Measurements from ENCODE around the gene ZNF593OS.

ZNF593OS gene

DNA sequence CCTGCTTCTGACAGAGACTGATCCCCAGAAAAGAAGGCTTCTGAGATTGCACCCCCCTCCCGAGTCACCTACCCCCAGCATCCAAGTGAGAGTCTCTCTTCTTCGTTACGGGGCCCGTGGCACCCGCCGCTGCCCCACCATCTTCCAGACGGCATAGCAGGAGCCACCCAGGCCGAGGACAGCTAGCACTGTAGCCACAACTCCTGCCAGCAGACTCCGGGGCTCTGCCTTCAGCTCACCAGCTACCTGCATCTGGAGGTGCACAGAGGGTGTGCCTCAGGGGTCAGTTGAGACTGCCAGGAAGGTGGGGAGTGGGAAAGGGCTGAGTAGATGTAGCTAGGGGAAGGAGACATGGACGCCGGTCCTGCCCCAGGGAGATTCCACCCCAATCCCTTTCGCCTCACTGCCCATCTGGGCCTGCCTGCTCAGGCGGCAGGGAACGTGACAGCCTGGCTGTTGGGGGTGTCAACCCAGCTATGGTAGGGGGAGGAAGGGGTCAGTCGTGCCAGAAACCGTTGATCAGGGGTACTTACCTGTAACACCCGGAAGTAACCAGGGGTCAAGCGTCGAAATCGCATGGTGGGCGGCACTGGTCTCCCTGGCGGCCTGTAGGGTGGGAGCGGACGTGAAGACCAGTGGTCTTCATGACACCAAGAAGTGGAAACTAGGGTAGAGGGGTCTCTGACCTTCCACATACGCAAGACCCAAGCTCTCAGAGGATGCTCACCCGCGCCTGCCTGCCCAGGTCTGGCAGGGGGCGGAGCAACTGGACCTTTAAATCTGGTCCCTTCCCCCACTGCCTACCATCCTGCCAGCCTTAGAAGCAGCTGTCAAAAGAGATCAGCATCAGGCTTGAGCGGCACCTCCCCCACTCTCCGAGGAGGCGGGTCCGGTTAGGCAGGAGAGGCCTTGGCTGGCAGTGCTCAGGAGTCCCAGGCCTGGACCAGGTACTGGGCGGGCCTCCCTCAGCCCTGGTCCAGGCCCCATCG is at the start of gene ZNF593OS:
TSS of gene ZNF593OS (minus strand) at position 749 of the 989 bp plus-strand sequence. CDS start at position 578, 171 bp downstream.
- DNase-seq (ENCODE audit: low read depth in 2 of 3, low spot score in 1 of 3) = no peak

DNA sequence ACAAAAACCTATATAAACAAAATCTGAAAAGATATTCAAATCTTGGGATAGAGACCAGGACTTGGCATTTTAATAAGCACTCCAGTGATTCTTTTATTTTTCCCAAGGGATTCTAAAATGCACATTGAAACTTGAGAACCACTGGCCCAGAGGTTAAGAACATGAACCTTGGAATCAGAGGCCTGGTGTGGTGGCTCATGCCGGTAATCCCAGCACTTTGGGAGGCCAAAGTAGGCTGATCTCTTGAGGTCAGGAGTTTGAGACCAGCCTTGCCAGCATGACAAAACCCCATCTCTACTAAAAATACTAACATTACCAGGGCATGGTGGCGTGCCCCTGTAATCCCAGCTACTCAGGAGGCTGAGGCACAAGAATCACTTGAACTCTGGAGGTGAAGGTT is 49.5 kb upstream of the ZNF593OS start:
- no peak for DNase-seq (ENCODE audit: low read depth in 2 of 3, low spot score in 1 of 3)

DNA sequence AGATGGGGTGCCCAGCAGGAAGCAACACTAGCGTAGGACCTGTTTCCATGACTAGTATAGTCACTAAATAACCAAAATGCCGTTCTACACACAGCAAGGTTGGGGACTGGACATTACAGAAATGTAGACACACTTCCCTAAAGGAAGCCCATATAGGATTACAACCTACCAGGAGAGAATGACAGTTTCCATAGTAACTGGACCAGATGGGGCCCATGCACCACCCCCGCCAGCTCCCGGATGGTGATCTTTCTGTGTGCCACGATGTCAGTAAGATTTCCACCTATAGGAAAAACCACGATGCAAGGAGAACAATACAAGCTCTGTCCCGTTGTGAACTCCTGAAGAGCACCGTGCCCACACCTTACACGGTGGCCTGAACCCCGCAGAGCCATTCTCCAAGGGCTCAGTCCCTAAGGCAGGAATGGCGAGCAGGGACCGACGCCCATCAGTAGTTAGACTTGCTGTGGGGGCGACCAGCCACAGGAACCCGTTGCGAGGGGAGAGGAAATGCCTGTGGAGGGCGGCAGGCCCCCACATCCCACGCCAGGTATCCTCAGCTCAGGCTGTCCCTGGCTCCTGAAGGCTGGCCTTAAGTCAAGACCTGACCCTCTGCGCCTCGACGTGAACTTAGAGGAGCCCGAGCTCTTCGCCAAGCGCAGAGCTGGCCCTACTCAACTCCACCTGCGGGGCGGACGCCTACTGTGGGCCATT is 48.7 kb upstream of the ZNF593OS start:
- no peak for DNase-seq (ENCODE audit: low read depth in 2 of 3, low spot score in 1 of 3)

DNA sequence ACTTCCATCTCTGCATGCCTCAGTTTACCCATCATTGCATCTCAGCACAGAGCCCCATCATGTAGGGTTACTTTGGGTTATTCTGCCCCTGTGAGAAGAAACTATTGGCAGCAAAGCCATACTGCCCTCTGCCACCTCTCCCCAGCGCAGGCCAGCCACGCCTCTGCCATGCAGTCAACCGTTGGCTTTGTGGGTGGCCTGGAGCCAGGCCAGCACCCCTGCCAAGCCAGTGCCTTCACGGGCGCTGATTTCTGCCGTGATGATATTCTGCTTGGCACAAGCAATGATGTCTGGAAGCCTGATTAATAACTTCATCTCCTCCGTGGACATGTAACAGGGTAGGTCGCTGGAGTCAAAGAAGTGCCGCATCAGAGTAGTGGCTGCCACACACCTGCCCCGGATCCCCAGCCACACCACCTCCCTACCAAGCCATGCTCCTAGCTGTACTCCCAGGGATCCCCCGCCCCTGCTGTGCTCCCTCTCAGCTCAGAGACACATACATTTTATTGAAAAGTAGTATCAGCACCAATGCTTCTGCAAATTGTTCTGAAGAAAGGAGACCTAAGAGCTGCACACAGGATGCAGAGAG is 47.4 kb upstream of the ZNF593OS start:
- no peak for DNase-seq (ENCODE audit: low read depth in 2 of 3, low spot score in 1 of 3)

DNA sequence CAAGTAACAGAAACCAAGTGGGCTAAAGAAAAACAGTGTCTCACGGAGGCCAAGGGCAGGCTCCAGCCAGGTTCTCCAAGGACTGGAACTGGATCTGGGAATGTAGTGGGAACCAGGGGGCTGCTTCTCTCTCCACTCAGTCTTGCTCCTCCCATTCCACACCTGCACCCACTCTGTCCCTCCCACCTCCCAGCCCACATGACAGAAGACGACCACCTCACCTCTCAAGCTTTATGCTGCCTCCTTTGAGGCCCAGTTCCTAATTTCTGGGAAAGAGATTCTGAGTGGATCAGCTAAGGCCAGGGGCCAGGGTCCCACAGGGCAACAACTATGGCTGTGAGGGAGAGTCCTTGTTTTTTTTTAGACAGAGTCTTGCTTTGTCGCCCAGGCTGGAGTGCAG is 43.6 kb upstream of the ZNF593OS start:
- no peak for DNase-seq (ENCODE audit: low read depth in 2 of 3, low spot score in 1 of 3)

DNA sequence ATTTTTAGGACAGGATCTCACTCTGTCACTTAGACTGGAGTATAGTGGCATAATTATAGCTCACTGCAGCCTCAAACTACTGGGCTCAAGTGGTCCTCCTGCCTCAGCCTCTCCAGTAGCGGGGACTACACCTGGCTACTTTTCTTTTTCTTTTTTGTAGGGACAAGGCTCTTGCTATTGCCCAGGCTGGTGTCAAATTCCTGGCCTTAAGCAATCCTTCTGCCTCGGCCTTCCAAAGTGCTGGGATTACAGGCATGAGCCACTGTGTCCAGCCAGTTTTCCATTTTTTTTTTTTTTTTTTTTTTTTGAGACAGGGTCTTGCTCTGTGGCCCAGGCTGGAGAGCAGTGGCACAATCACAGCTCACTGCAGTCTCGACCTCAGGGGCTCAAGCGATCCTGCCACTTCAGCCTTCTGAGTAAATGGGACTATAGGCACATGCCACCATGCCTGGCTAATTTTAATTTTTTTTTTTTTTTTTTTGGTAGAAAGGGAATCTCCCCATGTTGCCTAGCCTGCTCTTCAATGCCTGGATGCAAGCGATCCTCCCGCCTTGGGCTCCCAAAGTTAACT is 41.8 kb upstream of the ZNF593OS start:
- DNase-seq (ENCODE audit: low read depth in 2 of 3, low spot score in 1 of 3) = no peak

DNA sequence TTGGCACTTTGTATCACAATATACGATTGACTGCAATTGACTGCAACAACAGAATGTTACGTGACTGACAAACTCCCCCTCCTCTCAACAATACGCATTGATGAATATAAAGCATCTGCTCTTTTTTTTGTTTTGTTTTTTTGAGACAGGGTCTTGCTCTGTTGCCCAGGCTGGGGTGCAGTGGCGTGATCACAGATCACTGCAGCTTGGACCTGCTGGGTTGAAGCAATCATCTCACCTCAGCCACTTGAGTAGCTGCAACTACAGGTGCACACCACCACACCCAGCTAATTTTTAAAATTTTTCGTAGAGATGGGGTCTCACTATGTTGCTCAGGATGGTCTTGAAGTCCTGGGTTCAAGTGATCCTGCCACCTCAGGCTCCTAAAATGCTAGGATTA is 41.1 kb upstream of the ZNF593OS start:
- DNase-seq (ENCODE audit: low read depth in 2 of 3, low spot score in 1 of 3) = no peak

DNA sequence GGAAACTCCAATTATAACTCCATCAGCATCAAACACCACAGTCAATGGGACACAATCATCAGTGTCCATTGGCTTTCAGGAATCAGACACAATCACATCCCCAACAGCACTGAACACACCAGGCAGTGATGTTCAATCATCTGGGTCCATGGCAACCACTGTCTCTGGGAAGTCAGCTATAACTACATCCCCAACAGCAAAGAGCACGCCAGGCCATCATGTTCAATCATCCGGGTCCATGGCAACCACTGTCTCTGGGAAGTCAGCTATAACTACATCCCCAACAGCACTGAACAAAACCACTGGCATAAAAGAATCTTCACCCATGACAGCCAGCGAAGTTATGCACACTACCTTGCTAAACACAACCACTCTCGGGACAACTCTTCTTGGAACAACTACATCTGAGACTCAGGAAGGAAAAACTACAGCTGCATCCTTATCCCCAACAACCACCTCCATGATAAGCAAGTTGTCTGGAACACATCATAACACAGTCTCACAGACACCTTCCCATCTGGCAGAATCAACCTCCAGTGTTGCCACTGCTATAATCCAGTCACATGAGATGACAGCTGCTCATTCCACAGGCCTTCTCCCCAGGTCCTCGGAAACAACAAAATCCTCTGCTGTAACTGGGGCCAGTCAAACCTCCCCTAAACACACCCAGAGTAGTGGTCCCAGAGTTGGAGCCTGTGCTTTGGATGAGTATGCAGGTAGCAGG is 38.7 kb upstream of the ZNF593OS start:
- no peak for DNase-seq (ENCODE audit: low read depth in 2 of 3, low spot score in 1 of 3)

DNA sequence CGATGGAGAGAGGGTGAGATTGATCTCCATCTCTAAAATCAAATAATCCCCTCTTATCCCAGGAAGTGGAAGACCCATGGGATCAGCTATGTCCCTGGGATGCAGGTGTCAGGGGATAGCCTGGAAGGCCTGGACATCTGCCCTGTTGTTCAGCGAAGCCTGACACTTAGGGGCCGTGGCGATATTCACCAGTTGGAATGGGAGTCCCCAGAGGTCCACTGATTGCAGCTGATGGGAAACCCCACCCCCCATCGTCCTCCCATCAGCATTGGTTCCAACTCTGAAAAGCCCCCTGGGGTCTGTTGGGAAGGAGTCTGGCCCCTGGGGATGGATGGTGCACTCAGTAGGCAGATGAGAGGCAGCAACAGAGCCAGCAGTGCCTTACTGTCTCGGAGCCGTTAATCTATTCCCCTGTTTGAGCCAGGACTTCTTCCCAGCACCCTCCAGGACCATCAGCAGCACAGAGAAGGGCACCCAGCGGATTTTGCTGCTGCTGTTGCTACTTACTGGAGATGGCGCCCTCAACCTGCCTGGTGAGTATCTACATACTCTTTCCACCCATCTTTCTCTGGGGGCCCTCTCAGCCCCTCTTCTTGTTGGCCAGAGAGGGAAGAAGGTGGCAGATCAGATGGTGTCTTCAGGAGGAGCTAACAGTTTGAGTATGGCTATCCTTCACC is 32.1 kb upstream of the ZNF593OS start:
- DNase-seq (ENCODE audit: low read depth in 2 of 3, low spot score in 1 of 3) = no peak

DNA sequence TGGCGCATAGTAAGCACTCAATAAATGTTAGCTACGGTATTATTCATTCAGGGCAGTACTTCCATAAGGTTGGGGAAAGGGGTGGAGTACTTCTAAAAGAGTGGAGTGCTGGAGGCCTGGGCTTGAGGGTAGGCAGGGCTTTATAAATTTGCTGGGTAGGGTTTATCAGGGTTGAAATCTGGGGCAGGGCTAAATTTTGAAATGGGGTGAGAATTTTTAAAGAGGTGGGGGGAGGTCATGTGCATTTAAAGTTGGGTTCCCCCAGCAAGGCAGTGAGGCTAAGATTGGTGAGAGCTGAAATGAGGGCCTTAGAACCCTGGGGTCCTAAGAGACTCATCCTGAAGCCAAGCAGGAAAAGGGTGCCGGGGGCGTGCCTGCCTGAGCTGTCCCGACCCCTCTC is 28.8 kb upstream of the ZNF593OS start:
- no peak for DNase-seq (ENCODE audit: low read depth in 2 of 3, low spot score in 1 of 3)

DNA sequence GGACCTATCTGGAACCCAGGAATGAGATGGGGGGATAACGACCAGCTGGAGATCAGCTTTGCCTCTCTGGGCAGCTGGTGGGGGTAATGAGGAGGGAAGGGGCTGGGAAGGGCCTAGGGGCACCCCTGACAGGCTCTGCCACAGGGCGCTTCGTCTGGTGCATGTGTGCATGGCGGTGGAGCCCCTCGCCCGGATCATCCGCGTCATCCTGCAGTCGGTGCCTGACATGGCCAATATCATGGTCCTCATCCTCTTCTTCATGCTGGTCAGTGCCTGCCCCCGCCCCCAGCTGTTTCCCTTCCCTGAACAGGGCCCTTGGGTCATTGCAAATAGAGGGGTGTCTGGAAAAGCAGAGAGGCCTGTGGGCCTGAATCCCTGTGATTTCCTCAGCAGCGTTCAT is 26.2 kb upstream of the ZNF593OS start:
- DNase-seq (ENCODE audit: low read depth in 2 of 3, low spot score in 1 of 3) = no peak

DNA sequence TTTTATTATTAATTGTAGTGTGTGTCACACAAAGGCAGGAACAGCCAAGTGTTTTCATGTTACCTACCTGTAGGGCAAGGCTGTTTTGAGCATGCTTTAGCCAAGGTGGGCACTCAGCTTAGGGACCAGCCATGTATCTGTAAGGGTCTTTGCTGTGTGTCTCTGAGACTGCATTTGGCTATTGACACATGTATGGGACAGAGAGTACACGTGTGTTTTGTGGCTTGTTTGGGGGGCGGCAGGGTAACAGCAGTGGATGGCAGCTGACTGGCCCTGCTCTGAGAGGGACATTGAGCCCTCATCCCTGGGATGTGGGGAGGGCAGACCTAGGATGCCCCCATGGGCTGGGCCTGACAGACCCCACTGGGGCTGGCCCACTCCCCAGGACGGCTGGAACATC is 25.7 kb upstream of the ZNF593OS start:
- DNase-seq (ENCODE audit: low read depth in 2 of 3, low spot score in 1 of 3) = no peak

DNA sequence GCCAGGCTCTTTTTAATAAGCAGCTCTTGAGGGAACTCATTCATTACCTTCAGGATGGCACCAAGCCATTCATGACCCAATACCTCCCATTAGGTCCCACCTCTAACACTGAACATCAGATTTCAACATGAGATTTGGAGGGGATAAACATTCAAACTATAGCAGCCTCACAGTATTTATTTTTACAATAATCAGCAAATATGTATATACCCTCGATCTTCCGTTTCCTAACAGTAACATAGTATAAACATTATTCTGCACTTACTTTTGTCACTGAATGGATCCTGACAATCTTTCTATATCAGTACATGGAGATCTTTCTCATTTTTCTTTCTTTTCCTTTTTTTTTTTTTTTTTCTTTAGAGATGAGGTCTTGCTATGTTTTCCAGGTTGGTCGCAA is 24.2 kb upstream of the ZNF593OS start:
- DNase-seq (ENCODE audit: low read depth in 2 of 3, low spot score in 1 of 3) = no peak

DNA sequence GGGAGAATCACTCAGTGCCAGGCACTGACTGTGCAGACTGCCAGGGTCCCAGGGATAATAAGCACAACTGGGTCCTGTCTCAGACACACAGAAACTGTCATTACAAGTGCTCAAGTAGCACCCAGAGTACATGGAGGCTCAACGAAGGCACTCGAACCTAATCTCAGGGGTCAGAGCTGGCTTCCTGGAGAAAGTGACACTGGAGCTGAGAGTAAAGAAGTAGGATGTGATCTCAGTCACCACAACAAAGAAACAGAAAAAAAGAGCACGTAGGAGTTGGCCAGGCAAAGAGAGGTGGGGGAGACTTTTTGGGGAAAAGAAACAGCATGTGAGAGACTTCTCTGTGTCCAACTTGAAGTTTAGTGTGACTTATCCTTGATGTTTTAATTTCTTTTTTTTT is 20.1 kb upstream of the ZNF593OS start:
- DNase-seq (ENCODE audit: low read depth in 2 of 3, low spot score in 1 of 3) = no peak

DNA sequence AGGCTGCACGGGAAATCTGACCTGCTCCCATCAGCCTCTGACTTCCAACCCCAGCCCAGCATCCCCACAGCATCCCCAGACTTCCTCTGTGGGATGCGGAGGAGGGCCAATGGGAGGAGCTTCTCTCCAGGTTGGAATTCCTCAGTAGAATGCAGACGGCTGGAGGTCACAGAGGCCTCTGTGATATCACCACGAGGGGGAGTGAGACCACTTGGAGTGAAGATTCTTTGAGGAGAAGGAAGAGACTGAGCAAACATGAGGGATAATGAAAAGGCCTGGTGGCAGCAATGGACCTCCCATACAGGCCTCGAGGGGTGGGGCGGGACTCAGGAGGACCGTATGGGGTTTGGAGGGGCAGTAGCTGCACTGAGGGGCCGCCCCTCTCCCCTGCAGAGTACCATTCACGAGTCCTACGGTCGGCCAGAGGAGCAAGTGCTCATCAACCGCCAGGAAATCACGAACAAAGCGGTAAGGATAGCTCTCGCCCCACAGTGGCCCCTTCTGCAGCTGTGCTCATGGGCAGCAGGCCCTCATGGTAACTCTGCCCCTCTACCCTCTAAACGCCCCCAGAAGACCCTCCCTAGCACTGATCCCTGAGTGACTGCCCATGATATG is 18.8 kb upstream of the ZNF593OS start, which contains the start of gene CATSPER4:
TSS of gene CATSPER4 (plus strand) at position 230 of the 615 bp plus-strand sequence. CDS start at position 256, 26 bp downstream.
- DNase-seq (ENCODE audit: low read depth in 2 of 3, low spot score in 1 of 3) = no peak

DNA sequence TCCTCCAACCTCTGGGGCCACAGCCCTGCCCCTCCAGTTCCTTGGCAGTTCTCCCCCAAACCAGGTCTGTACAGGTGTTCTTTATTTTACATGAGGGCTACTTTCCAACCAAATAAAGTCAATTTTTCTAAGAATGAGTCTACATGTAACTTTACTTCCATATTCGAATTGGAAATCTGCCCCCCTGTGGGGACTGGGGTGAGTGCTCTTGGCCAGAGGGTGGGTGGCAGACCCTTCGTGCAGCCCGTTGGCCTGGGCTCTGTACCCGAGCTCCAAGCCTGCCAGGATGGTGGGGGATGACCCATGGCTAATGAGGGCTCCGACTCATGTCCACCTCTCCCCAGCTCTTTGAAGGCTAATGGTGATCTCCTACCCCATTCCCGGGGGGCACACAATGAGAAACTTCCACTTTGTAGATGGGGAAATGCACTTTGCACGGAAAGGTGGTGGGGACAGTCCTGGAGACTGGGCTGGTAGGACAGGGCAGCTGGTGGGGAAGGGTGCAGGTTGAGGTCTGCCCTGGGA is 18.2 kb upstream of the ZNF593OS start:
- DNase-seq (ENCODE audit: low read depth in 2 of 3, low spot score in 1 of 3) = no peak

DNA sequence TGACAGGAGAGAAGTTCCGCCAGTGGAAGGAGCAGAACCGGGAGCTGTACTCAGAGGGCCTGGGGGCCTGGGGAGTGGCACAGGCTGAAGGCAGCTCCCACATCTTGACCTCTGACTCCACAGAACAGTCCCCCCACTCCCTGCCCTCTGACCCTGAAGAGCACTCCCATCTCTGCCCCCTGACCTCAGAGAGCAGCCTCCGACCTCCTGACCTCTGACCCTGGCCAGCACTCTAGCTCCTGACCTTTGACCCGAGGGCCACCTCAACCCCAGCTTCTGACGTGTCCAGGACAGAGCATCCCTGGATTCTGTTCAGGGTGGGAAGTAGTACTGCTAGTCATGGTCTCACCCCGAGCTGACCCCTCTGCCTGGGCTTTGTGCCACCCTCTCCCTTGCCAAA is 17.7 kb upstream of the ZNF593OS start:
- no peak for DNase-seq (ENCODE audit: low read depth in 2 of 3, low spot score in 1 of 3)

DNA sequence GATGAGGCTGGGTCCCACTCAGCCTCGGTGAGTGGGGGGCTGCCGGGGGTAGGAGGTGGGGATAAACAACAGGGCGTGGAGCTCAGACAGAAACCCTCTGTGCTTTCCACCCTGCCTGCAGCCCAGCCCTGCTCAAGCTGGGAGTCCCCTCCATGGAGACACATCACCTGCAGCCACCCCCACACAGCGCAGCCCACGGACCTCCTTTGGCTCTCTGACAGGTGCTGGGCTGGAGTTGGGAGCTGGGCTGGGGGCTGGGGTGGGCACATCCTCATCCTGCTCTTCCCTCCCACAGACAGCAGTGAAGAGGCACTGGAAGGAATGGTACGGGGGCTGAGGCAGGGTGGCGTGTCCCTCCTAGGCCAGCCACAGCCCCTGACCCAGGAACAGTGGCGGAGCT is 16.8 kb upstream of the ZNF593OS start:
- DNase-seq (ENCODE audit: low read depth in 2 of 3, low spot score in 1 of 3) = no peak

DNA sequence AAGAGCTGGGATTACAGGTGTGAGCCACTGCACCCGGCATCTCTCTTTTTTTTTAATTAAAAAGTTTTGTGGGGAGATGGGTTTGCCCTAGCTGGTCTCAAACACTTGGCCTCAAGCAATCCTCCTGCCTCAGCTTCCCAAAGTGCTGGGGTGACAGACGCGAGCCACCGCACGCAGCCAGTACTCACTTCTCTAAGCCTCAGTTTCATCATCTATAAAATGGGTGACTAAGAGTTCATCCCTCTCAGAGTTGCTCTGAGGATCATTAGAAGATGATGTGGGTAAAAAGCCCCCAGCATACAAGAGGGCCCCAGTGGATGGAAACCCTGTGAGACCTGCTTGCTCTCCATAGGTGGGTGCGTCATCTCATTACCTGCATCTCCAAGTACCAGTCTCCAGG is 16.2 kb upstream of the ZNF593OS start:
- no peak for DNase-seq (ENCODE audit: low read depth in 2 of 3, low spot score in 1 of 3)

DNA sequence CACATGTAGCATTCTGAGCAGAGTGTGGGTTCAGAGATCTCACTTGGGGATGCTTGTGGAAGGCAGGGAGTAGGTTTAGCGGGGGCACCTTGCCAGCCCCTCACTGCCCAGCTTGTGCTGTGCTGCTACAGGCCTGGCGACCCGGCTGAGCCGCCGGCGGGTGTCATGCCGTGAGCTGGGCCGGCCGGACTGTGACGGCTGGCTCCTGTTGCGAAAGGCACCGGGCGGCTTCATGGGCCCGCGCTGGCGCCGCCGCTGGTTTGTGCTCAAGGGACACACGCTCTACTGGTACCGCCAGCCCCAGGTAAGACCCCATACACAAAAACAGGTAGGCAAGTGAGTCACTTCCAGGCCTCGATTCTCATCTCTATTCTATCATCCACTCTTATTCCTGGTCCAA is 13.3 kb upstream of the ZNF593OS start:
- no peak for DNase-seq (ENCODE audit: low read depth in 2 of 3, low spot score in 1 of 3)
